HG02840 (cell line): ENCODE results near the gene AHI1.
"Not testable (repeated sequence)": the region's sequence is repeated elsewhere in the genome, so short reads cannot be mapped to it uniquely, and the experiment has no call there.

Experiments
- ATAC-seq: cut with Tn5 transposase; IDR thresholded peaks from one replicate; pipeline ENCODE4 v1.9.1; 2021; ENCODE audit warnings: mild to moderate bottlenecking, moderate library complexity, moderate number of reproducible peaks; ENCODE audit not compliant: unreplicated experiment, low FRiP score

The AHI1 gene

DNA sequence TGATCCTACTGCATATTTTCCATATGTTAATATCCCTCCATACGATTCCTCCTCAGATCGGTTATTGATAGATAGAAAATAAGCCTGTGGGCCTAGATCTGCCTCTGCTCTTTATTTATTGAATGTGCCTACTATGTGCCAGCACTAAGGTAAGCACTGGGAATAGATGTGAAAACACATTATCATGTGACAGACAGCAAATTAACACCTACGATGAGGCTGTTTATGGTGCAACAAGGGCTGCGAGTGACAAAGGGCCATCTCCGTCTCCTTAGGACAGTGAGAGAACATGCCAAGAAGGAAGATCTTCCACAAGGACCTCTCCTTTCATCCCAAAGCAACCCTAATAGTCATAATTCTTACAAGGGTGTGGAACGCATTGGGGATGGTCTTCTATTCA, 225.9 kb downstream of the AHI1 start:
- no peak for ATAC-seq

DNA sequence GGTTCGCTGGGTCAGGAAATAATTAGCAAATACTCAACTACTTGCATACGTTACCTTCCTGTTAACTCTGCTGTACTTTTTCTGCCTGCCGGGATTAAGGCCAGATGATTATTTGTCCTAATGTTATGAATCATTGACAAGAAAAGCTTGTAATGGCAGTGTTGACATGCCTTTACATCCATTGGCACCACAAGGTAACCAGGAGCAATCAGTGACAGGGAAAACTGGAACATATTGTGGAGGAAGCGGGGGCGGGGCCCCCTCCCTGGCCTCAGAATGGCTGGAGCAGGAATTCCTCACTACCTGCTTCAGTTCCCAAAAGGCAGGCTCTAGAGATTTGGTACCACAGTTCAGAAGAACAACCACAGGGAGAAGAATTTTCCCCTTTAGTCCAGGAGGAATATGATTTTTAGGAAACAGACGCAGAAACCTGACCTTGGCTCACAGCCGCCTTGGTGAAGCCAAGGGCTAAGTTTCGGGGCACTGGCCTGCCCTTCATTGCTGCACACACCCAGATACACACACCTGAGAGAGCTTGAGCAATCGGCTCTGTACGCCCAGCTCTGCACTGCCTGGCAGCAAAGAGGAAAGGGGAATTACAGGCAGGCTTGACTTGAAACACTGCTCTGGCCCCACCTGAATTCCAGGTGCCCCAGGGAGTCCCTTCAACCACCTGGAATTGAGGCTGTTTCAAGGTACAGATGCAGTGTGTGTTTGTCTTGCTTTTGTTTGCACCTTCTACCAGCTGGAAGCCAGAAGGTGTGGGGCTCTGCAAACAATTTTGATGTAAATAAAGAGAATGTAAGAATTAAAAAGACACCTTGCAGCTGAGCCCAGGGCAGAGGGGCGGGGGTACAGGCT, 226.6 kb downstream of the AHI1 start:
- ATAC-seq: no peak

DNA sequence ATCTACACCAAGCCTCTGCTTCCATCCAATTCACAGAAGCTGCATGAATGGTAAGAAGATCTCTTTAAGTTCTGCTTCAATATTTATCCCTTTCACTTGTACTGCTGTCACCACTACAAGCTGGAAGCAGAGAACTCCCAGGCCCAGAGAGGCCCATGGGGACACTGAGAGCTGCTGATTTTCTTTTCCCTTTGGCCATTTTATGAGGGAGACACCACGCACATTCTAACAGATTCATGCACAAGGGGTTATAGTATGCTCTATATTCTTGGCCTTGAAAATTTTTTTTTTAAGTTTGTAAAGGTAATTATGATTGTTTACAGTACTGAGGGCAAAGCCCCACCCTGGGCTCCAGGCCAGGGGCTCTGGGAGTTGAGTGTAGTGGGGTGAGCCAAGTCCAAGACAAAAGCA, 228.1 kb downstream of the AHI1 start:
- ATAC-seq: no peak

DNA sequence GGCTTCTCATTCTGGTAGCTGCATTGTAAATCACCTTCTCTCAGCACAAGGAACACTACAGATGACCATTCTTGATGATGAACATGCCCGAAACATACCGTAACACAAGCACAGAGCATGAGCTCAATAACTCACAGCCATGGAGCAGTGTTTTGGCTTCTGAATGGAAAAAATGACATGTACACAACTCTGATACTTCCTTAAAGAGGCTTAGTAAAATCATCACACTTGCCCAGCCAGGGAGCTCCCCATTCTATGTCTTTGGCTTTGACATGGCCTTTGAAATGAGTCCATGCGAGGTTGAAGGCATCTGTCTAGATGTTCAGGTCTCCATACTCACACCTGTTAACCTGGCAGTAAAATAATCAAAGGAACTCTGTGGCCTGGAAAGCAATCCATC, 228.8 kb downstream of the AHI1 start:
- no peak for ATAC-seq

DNA sequence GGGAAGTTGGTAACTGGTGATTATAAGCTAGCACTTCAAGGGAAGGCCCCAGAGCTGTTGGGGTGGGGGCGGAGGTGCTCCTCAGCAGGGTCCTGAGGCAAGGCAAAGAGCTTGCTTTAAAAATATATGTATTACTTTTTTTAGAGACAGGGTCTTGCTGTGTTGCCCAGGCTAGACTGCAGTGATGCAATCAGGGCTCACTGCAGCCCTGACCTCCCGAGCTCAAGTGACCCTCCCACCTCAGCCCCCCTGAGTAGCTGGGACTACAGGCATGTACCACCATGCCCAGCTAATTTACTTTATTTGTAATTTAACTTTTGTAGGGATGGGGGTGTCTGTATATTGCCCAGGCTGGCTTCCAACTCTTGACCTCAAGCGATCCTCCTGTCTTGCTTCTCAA, 229.3 kb downstream of the AHI1 start:
- no peak for ATAC-seq

DNA sequence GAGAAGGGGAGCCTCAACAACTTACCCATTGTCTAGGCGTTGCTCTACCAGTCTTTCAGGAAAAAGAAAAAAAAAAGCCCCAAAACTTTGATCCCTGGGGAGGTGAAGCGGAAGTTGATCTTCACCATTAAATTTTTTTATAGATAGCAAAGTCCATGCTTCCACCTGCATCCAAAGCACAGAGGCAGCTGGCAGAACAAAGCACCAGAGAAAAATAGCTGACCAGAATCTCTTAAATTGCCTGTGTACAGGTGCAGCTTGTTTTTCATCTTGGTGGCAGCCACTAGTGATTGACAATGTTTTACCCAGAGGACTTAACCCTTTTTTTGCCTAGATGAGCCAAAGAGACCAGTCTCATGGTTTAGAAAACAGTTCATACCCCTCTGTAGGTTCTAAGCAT, 230.5 kb downstream of the AHI1 start:
- ATAC-seq: no peak

DNA sequence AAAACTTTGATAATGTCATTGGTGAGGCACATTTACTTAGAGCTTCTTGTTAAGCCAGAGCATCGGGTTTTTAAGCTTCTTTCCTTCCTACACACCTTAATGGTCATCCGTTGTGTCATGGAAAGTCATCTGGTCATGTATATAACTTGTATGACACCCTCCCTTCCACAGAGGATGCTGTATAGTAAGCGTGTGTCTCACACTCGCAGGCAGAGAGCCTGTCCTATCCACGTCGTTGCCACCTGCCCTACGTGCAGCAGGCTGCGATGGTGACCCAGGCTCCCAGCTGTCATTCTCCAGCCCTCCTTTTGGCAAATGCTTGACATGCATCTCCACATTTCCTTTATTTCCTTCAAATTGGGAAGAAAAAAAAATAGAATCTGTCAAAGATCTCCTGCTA, 230.9 kb downstream of the AHI1 start:
- no peak for ATAC-seq

DNA sequence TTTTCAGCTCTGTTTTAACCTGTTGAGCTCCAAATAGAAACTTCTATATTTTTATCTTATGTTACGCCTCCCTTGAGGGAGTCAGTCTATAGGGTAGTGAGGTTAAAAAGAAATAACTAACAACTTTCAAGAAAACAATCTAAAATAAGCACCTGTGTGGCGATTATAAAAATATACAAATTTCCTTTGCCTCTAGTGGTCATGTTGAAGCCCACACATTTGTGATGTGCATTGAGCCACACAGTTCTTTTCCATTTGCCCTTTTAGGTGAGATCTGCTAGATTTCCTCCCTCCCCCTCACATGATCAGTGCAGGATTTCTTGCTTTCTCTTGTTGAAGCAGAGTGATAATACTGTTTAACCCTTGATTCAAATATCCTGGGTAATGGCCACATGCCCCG, 232.3 kb downstream of the AHI1 start:
- ATAC-seq: no peak

DNA sequence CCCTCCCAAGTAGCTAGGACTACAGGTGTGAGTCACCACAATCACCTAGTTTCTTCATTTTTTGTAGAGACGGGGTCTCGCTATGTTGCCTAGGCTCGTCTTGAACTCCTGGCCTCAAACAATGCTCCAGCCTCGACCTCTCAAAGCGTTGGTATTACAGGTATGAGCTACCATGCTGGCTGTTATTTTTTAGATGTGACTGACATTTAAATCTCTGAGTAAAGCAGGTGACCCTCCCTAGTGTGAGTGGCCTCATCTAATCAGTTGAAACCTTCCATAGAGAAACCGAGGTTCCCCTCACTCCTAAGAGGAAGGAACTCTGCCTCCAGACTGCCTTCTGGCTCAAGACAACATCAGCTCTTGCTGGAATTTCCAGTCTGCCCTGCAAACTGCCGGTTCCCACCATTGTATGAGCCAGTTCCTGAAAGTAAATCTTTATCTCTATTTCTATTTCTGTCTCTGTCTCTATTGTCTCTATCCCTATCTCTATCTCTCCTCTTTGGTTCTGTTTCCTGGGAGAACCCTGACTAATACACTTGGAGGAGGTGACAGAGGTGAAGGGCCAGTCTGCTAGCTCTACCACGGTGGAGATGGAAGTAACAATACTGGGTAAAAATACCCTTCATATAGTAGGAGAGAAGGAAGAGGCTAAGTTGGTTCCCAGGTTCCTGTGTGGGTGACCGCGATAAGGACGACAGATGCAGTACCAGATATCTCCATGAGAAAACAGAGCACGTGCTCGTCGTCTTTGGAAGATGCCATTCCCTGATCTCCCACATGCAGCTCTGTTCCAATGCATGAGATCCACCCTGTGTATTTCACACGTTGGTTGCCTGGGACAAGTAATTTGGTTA, 235.4 kb downstream of the AHI1 start:
- ATAC-seq: no peak

DNA sequence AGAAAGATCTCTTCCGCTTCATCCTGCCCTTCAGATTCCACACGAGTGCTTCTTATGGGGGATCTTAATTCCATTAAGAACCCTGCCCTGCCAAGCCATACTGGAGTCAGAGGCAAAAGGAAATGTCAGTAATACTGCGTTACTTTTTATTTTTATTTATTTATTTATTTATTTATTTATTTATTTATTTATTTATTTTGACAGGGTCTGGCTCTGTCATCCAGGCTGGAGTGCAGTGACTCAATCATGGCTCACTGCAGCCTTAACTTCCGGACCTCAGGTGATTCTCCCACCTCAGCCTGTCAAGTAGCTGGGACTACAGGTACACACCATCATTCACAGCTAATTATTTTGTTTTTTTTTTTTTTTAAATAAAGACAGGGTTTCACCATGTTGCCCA, 236.9 kb downstream of the AHI1 start:
- no peak for ATAC-seq

DNA sequence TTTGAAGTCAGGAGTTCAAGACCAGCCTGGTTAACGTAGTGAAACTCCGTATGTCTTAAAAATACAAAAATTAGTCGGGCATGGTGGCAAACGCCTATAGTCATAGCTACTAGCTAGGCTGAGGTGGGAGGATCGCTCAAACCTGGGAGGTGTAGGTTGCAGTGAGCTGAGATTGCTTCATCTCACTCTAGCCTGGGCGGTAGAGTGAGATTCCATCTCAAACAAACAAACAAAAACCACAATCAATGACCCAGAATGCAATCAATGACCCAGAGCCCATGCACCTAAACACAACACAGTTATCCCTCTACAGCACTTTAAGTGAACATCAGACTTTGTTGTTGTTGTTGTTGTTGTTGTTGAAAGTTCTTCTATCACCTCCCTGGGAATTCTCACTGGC, 238.6 kb downstream of the AHI1 start:
- no peak for ATAC-seq

DNA sequence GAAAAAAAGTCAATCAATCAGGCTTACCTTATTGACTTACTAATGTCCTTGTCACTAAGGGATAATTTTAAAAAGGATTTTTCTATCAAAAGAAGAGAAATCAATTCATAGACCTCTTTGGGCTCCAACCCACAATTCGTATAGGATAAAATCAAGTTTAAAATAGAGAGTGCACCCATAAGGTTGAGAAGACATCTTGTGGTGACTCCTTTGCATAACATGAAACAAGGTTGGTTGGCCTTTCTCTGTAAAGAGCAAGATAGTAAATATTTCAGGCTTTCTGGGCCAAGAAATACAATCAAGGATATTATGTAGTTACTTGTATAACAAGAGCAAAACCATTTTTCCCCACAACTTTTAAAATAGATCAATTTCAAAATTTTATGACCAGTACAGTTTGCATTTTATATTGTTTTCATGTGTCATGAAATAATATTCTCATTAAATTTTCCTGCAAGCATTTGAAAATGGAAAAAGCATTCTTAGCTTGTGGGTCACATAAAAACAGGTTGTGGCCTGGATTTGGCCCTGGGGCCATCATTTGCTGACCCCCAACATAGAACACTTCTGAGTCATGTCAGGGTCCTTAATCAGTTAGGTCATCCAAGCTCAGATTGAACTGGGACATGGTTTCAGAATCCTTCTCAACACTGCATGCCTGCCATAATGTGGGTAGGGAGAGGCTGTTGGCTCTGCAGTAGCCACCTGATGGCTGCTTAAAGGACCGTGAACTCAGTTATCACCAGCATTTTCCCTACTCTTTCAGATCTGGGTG, 239.7 kb downstream of the AHI1 start:
- ATAC-seq: no peak

DNA sequence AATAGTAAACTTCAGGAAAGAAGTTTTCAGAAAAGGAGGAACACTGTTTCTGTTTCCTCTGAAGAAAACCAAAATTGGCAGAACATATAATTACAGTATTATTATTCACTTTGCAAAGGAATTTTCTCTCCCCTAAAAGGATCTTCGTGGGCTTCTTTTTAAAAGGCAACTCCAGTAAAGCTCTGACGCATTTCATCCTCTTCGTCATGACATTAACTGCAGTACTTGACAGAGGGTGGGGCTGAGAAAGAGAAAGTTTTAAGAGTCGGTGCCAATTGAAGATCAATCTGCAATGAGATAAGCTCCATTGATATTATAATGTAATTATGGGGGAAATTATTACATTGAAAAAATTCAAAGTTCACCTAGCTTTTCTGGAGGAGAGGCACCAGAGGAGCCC, 240.7 kb downstream of the AHI1 start:
- ATAC-seq: no peak

DNA sequence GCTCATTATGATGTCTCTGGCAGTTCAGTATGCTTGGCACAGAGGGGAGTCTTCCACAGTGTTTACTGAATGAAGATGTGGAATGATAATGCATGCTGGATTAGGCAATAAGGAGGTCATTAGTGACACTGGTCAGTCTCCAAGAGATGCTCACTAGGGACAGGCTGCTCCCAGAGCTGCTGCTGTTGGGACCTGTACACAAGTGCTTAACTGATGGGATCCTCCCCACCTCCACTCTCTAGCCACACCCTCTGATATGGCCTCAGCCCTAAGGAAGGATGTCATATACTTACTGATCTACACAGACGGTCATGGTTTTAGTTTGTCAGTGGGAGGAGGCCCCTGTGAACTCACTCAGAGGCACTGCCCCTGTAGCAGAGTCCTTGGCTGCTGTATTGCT, 243.1 kb downstream of the AHI1 start:
- ATAC-seq: no peak

DNA sequence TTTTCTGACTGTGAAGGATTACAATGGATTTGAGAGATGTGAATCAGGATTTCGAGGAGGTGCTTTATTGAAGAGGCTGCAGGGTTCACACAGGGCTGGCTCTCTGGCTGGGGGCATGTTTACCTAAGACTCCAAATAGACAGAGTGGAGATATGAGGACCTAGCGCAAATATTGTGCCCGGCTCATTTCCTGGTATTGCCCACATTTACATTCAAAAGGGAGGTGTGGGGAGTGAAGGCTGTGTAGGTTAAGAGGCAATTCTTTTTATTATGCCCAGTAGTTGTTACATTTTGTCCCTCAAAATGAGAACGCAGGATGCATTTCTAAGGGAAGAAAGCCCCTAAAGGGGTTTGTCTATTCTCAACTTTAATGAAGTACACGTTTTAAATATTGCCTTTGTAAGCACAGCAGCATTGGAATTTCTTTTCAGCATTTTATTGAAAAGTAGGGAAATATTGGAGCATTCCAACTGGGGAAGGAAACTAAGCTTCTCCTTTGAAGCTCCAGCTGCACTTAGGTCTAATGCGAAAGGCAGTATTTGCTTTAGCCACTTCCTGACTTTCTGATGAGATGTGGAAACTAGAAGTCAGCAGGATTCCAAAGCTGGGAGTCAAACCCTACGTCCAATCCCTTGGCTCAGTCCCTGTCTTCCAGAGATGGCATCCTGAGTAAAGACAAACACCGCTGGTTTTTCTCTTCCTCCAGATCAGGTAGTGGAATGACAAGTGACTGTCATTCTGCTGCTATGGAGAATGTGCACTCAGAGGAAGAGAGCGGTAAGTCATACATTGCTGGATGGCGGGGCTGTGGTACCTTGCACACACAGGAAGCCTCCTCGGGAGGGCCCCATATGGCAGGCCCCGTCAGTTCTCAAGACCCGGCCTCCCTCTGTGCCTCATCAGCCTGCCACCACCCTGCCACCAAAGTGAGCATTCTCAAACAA, 245.8 kb downstream of the AHI1 start:
- ATAC-seq: no peak

DNA sequence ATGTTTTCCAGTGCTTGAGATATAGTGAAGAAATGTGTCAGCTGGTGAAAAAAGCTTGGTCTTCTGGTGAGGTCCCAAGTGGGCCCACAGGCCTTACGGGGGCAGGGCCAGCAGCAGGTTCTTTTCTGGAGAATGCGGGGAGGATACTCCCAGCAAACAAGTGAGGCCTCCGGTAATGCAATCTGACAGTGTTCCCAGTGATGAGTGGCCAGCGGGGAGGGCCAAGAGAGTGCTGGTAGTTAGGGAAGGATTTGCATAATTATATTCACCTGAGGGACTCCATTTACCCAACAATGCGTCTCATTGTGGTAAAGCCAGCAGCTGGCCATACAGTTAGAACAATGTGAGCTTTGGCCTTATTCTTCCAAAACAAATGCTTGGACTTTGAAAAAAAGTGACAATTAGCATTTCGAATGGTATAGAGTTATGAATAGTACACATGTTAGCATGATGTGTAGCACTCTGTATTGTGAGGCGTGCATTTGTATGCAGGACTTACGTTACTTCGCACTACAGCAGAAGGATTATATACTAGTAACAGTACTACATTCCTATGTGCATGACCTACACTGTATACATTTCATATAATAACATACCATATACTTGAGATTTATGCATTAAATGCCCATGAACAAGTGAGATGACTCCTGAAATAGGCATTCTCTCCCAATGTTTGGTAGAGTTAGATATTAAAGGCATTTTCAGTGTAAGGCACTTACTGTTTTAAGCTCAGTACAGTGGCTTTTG, 246.6 kb downstream of the AHI1 start:
- no peak for ATAC-seq

DNA sequence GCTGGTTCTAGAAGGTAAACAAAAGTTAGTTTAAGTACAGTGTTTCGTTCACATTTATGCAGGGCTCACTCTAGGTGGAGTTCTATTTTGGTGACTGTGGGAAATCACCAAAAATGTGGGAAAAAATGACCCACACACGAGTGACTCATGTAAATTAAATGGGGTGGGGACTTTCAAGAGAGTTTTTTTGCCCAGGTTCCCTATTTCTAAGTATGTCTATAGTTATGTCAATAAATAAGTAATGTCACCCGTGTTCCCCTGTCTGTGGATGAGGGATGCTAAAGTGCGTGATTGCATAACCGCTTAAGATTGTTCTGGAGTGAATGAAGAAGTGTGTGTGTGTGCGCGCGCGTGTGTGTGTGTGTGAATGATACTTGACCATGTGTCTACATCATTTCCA, 247.3 kb downstream of the AHI1 start:
- no peak for ATAC-seq

DNA sequence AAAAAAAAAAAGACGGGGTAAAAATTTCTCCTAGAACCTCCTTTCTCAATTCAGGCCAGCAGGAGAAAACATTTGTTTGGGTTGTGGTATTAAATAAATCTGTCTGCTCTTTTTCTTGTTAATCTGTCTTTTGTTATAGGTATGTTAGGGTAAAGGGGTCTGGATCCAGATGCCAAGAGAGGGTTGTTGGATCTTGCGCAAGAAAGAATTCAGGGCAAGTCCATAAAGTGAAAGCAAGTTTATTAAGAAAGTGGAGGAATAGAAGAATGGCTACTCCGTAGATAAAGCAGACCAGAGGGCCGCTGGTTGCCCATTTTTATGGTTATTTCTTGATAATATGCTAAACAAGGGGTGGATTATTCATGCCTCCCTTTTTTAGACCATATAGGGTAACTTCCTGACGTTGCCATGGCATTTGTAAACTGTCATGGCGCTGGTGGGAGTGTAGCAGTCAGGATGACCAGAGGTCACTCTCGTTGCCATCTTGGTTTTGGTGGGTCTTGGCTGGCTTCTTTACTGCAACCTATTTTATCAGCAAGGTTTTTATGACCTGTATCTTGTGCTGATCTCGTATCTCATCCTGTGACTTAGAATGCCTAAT, 251.0 kb downstream of the AHI1 start:
- not testable (repeated sequence) for ATAC-seq

DNA sequence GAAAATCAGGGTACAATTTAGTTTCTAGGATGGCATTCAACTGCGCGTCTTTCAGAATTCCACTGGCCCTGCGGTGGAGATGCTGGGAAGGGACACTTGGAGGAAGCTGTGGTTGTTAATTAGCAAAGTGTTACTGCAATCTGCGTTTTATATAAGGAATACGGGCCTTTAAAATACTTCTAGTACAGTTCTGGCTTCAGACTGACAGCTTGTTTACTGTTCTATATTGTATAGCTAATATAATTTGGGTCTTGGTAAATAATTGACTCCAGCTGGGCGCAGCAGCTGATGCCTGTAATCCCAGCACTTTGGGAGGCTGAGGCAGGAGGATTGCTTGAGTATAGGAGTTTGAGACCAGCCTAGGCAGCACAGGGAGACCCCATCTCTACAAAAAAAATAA, 252.7 kb downstream of the AHI1 start:
- no peak for ATAC-seq
